H9 (cell line): ENCODE data around the gene SLC2A4RG. TPM values are rescaled to one million over a fixed set of nuclear protein-coding genes. Genes with fewer than 3 reads are reported as not detected.

Experiments
- DNase-seq: peaks from one replicate; pipeline ENCODE4 v3.0.0-alpha.2; 2017
- H2AFZ ChIP-seq: one replicate; pipeline ENCODE4 v1.6.1; 2013; ENCODE audit warnings: mild to moderate bottlenecking, low read length, control low read depth, moderate library complexity
- H2AK5ac ChIP-seq: 2 replicates; pipeline ENCODE4 v1.6.1; 2013; ENCODE audit warnings: low read length, control low read depth, mixed read lengths; ENCODE audit not compliant: insufficient read length
- H2BK120ac ChIP-seq: one replicate; pipeline ENCODE4 v1.6.1; 2013; ENCODE audit warnings: low read depth, mild to moderate bottlenecking, low read length, control low read depth, inconsistent platforms; ENCODE audit not compliant: poor library complexity, severe bottlenecking
- H2BK12ac ChIP-seq: 2 replicates; pipeline ENCODE4 v1.6.1; 2013; ENCODE audit warnings: low read length, control low read depth, mixed read lengths, low read depth; ENCODE audit not compliant: insufficient read length
- H2BK15ac ChIP-seq: 2 replicates; pipeline ENCODE4 v1.6.1; 2013; ENCODE audit warnings: low read depth, low read length, control low read depth
- H2BK20ac ChIP-seq: one replicate; pipeline ENCODE4 v1.6.1; 2013; ENCODE audit warnings: low read depth, mild to moderate bottlenecking, low read length, control low read depth, inconsistent platforms; ENCODE audit not compliant: poor library complexity, severe bottlenecking
- H2BK5ac ChIP-seq: 2 replicates; pipeline ENCODE4 v1.6.1; 2013; ENCODE audit warnings: low read length, control low read depth, mixed read lengths; ENCODE audit not compliant: insufficient read length
- H3K14ac ChIP-seq: 2 replicates; pipeline ENCODE4 v1.6.1; 2013; ENCODE audit warnings: low read length, control low read depth; ENCODE audit not compliant: insufficient read depth
- H3K18ac ChIP-seq: 2 replicates; pipeline ENCODE4 v1.6.1; 2013; ENCODE audit warnings: low read depth, mild to moderate bottlenecking, mixed read lengths, low read length, control low read depth; ENCODE audit not compliant: insufficient read length
- H3K23ac ChIP-seq: 2 replicates; pipeline ENCODE4 v1.6.1; 2013; ENCODE audit warnings: low read length, control low read depth, mixed read lengths, low read depth; ENCODE audit not compliant: insufficient read length
- H3K23me2 ChIP-seq: 2 replicates; pipeline ENCODE4 v1.6.1; 2013; ENCODE audit warnings: low read depth, mild to moderate bottlenecking, mixed read lengths, low read length, control low read depth; ENCODE audit not compliant: insufficient read length, poor library complexity, severe bottlenecking
- H3K27ac ChIP-seq: 2 replicates; pipeline ENCODE4 v1.5.1; 2013; ENCODE audit warnings: low read length, control low read depth, mixed read lengths, low read depth; ENCODE audit not compliant: insufficient read length
- H3K27me3 ChIP-seq: 2 replicates; pipeline ENCODE4 v1.6.1; 2013; ENCODE audit warnings: low read length, control low read depth, inconsistent platforms; ENCODE audit not compliant: insufficient read depth
- H3K4ac ChIP-seq: 2 replicates; pipeline ENCODE4 v1.6.1; 2013; ENCODE audit warnings: low read depth, mild to moderate bottlenecking, control low read depth, inconsistent platforms, low read length, moderate library complexity
- H3K4me1 ChIP-seq: 2 replicates; pipeline ENCODE4 v1.6.1; 2013; ENCODE audit warnings: low read length, control low read depth, inconsistent platforms; ENCODE audit not compliant: insufficient read depth
- H3K4me2 ChIP-seq: 2 replicates; pipeline ENCODE4 v1.6.1; 2013; ENCODE audit warnings: low read length, control low read depth, mixed read lengths; ENCODE audit not compliant: insufficient read length, insufficient read depth
- H3K56ac ChIP-seq: 2 replicates; pipeline ENCODE4 v1.6.1; 2013; ENCODE audit warnings: low read depth, mild to moderate bottlenecking, mixed read lengths, low read length, control low read depth; ENCODE audit not compliant: insufficient read length
- H3K79me1 ChIP-seq: 2 replicates; pipeline ENCODE4 v1.6.1; 2013; ENCODE audit warnings: low read depth, mild to moderate bottlenecking, moderate library complexity, low read length, control low read depth, inconsistent platforms; ENCODE audit not compliant: insufficient read depth, poor library complexity, severe bottlenecking
- H3K79me2 ChIP-seq: 2 replicates; pipeline ENCODE4 v1.6.1; 2013; ENCODE audit warnings: low read length, control low read depth, inconsistent platforms; ENCODE audit not compliant: insufficient read depth
- H3K9ac ChIP-seq: 2 replicates; pipeline ENCODE4 v1.6.1; 2013; ENCODE audit warnings: low read length, control low read depth, mixed read lengths; ENCODE audit not compliant: insufficient read length; ENCODE audit errors: extremely low read depth
- H3K9me3 ChIP-seq: one replicate; pipeline ENCODE4 v1.6.1; 2013; ENCODE audit warnings: low read depth, low read length, inconsistent platforms; ENCODE audit not compliant: control insufficient read depth
- H3T11ph ChIP-seq: one replicate; pipeline ENCODE4 v1.6.1; 2013; ENCODE audit warnings: mild to moderate bottlenecking, low read length, control low read depth, inconsistent platforms
- H4K20me1 ChIP-seq: one replicate; pipeline ENCODE4 v1.6.1; 2013; ENCODE audit not compliant: control insufficient read depth, insufficient read length, insufficient read depth
- H4K5ac ChIP-seq: 2 replicates; pipeline ENCODE4 v1.6.1; 2013; ENCODE audit warnings: low read depth, mild to moderate bottlenecking, mixed read lengths, low read length, control low read depth; ENCODE audit not compliant: insufficient read length
- H4K8ac ChIP-seq: replicated peaks from 2 replicates; pipeline ENCODE4 v1.6.1; 2013; ENCODE audit warnings: low read length, control low read depth, mixed read lengths, low read depth; ENCODE audit not compliant: insufficient read length
- H4K91ac ChIP-seq: 2 replicates; pipeline ENCODE4 v1.6.1; 2013; ENCODE audit warnings: low read depth, mild to moderate bottlenecking, moderate library complexity, mixed read lengths, low read length, control low read depth; ENCODE audit not compliant: insufficient read length
- H3K27ac Mint-ChIP-seq, 3 experiments: 2 replicates in 2 of 3; 3 replicates in 1 of 3; pipeline ENCODE4 v1.8.0; 2020 to 2021; ENCODE audit warnings: mixed read lengths in 3 of 3, mild to moderate bottlenecking in 1 of 3, moderate library complexity in 1 of 3
- H3K27me3 Mint-ChIP-seq: 2 replicates; pipeline ENCODE4 v1.8.0; 2021; ENCODE audit warnings: low read depth, mild to moderate bottlenecking, moderate library complexity, mixed read lengths
- H3K36me3 Mint-ChIP-seq, 3 experiments: 2 replicates in 2 of 3; 3 replicates in 1 of 3; pipeline ENCODE4 v1.8.0; 2020 to 2021; ENCODE audit warnings: low read depth in 3 of 3, mixed read lengths in 3 of 3; ENCODE audit not compliant: insufficient read depth in 1 of 3
- H3K4me1 Mint-ChIP-seq, 2 experiments: 2 replicates each; pipeline ENCODE4 v1.8.0; 2020; ENCODE audit warnings: mixed read lengths in 2 of 2
- H3K4me3 Mint-ChIP-seq, 2 experiments: 2 replicates in 1 of 2; 3 replicates in 1 of 2; pipeline ENCODE4 v1.8.0; 2020 to 2021; ENCODE audit warnings: mild to moderate bottlenecking in 2 of 2, mixed read lengths in 2 of 2, moderate library complexity in 1 of 2
- H3K9me3 Mint-ChIP-seq, 2 experiments: 2 replicates in 1 of 2; 3 replicates in 1 of 2; pipeline ENCODE4 v1.8.0; 2020; ENCODE audit warnings: mild to moderate bottlenecking in 2 of 2, mixed read lengths in 2 of 2, moderate library complexity in 1 of 2
- CTCF ChIP-seq: fragments of 200-600 bp; sonication (generic); conservative IDR thresholded peaks from 3 replicates; pipeline ENCODE4 v1.8.0; 2021; ENCODE audit warnings: antibody characterized with exemption, mild to moderate bottlenecking
- WGBS: extraction: QIAGEN DNeasy Blood & Tissue Kit; methylation state at CpG from one replicate; pipeline ENCODE4 v1.1.7; 2013; ENCODE audit warnings: missing lambda C conversion rate, low lambda C conversion rate, mixed read lengths; ENCODE audit not compliant: insufficient read length; ENCODE audit errors: extremely low coverage; 5-methylcytosine and 5-hydroxymethylcytosine counted together
- total RNA-seq: library from RNA; stranded (reverse); gene quantifications from 2 replicates; pipeline ENCODE4 v1.2.1, GENCODE V29; 2021

SLC2A4RG gene
- total RNA-seq, 1 experiment from 2014 or later: 43.9 TPM

DNA sequence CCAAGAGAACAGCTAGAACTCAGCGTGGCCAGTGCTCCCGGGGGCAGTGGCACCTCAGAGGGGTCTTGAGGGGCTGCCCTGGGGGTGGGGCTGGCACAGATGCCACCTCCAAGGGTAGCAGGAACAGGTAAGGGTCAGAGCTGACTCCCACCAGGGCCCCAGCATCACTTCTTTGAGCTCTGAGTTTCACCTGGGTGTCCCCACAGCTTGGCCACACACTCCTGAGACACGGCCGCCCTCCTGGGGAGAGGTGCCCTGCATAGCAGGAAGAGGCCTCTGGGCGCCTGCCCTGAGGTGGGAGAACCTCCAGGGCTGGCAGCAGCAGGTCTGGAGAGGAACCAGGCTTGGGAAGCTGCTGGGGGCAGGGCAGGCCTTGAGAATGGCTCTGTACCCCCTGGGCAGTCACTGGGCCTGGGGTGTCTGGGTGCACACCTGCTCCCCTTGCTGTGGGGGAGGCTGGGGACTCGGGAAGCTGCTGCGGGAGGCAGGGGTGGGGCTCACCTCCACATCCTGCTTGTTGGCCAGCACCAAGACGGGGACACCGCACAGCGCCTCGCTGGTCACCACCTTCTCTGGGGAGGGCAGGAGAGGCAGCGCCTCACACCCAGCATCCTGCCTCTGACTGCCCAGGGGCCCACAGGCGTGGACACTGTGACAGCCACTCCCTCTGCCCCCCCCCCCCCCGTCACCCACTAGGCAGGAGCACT lies 38.1 kb upstream of the SLC2A4RG start:
- no peak overlapping the region for H3K4me3 Mint-ChIP-seq
- no peak for TF ChIP-seq CTCF
- no peak overlapping the region for H3K9ac ChIP-seq

More for the DNA sequence above, 38.1 kb upstream of the SLC2A4RG start:
- H3K56ac ChIP-seq: no peak overlapping the region
- H2BK12ac ChIP-seq: no peak overlapping the region
- Mint-ChIP-seq H3K4me1 (peaks cover under 1 to 7% of the 10 kb centered on the region in 2 experiments; a peak in 3 of 4 replicates), H3K36me3 (peaks cover 12 to 24% (median 20%) of the 10 kb centered on the region in 3 experiments; a peak in 6 of 7 replicates), H3K27ac (no peak overlapping the region), H3K9me3 (no peaks in the 10 kb centered on the region), H3K27me3 (peaks cover 3% of the 10 kb centered on the region; the same call in 1 of the 2 replicates)
- H3K4me1 ChIP-seq: no peaks in the 10 kb centered on the region
- H3K27ac ChIP-seq: no peak overlapping the region
- H3K27me3 ChIP-seq: no peaks in the 10 kb centered on the region
- WGBS: no CpG with 5 or more reads among the region's 14 CpGs
- H3T11ph ChIP-seq: no peak overlapping the region
- no peak overlapping the region for H3K4ac ChIP-seq
- no peak overlapping the region for H3K18ac ChIP-seq
- no peak overlapping the region for H3K4me2 ChIP-seq
- H3K79me2 ChIP-seq: no peaks in the 10 kb centered on the region
- H3K9me3 ChIP-seq: no peaks in the 10 kb centered on the region
- H3K23ac ChIP-seq: no peak overlapping the region
- no peak overlapping the region for H2BK20ac ChIP-seq
- H4K20me1 ChIP-seq: no peaks in the 10 kb centered on the region
- H3K23me2 ChIP-seq: peaks cover 4% of the 10 kb centered on the region
- no peak overlapping the region for H2AFZ ChIP-seq
- H3K14ac ChIP-seq: no peak overlapping the region; the same call in 1 of the 2 replicates
- no peak overlapping the region for H4K91ac ChIP-seq
- no peak overlapping the region for H4K5ac ChIP-seq
- DNase-seq: no peak
- H2BK120ac ChIP-seq: no peak overlapping the region
- no peak overlapping the region for H2BK15ac ChIP-seq
- no peaks in the 10 kb centered on the region for H3K79me1 ChIP-seq
- H2AK5ac ChIP-seq: no peak overlapping the region
- H2BK5ac ChIP-seq: no peak overlapping the region
- no peak overlapping the region for H4K8ac ChIP-seq
